Stimulated activated CD8-positive, alpha-beta memory T cell treated with anti-CD3 and anti-CD28 coated beads, Interleukin-7, amount 100 ng/mL, for 4 hours (primary cell): ENCODE measurements around the gene CETN1.

Source experiments
- DNase-seq, 2 donors: peaks; one replicate each; pipeline ENCODE4 v3.0.0-alpha.2; 2020; ENCODE audit warnings: low read depth in 2 of 2

CETN1 gene

GRCh38 chr18:622289-622688 lies 42.1 kb downstream of the CETN1 start:
- DNase-seq: no peak

- DNase-seq: peak; percentile 24 to 48
Observed at GRCh38 chr18:623761-624620, 43.8 kb downstream of the CETN1 start.

- no peak for DNase-seq
Observed at GRCh38 chr18:627231-627630, 47.1 kb downstream of the CETN1 start.

GRCh38 chr18:629269-630150 lies 49.3 kb downstream of the CETN1 start:
- no peak for DNase-seq

- no peak for DNase-seq
Observed at GRCh38 chr18:631560-631959, 51.4 kb downstream of the CETN1 start.
